Measurements from ENCODE around the gene SEMA3B. TPM values are rescaled to one million over a fixed set of nuclear protein-coding genes. Genes with fewer than 3 reads are reported as not detected.

Gene SEMA3B
- total RNA-seq, 1 experiment from 2014 or later, result 6.4 TPM

GRCh38 chr3:50255251-50255615, 13.7 kb upstream of the SEMA3B start:
- Histone ChIP-seq H3K27me3 (ENCODE audit: insufficient read depth, low read length) (no peaks in the 10 kb centered on the region), H3K14ac (ENCODE audit: insufficient read depth, low read length) (no peak overlapping the region), H3K18ac (ENCODE audit: insufficient read length, low read depth, low read length) (no peak overlapping the region), H4K5ac (ENCODE audit: insufficient read length, low read depth, low read length) (no peak overlapping the region), H4K8ac (replicated peaks; ENCODE audit: insufficient read length, low read depth, low read length) (no peak overlapping the region), H3K56ac (ENCODE audit: insufficient read length, low read depth, low read length) (no peak overlapping the region), H4K20me1 (ENCODE audit: control insufficient read depth, insufficient read depth, insufficient read length) (peaks cover 2% of the 10 kb centered on the region), H3K9ac (ENCODE audit: extremely low read depth, insufficient read length, low read length) (no peak overlapping the region), H2AK5ac (ENCODE audit: insufficient read length, low read length) (no peak overlapping the region), H3K23me2 (ENCODE audit: insufficient read length, low read depth, low read length, poor library complexity, severe bottlenecking) (no peaks in the 10 kb centered on the region), H3K4me2 (ENCODE audit: insufficient read depth, insufficient read length, low read length) (no peak overlapping the region), H4K91ac (ENCODE audit: insufficient read length, low read depth, low read length) (no peak overlapping the region), H2BK12ac (ENCODE audit: insufficient read length, low read depth, low read length) (no peak overlapping the region), H3K79me2 (ENCODE audit: insufficient read depth, low read length) (peaks cover 3% of the 10 kb centered on the region; the same call in 1 of the 2 replicates), H3K4me1 (ENCODE audit: insufficient read depth, low read length) (no peaks in the 10 kb centered on the region), H3K79me1 (ENCODE audit: insufficient read depth, low read depth, low read length, poor library complexity, severe bottlenecking) (peaks cover 3% of the 10 kb centered on the region), H2BK5ac (ENCODE audit: insufficient read length, low read length) (no peak overlapping the region), H3K23ac (ENCODE audit: insufficient read length, low read depth, low read length) (no peak overlapping the region), H2AFZ (ENCODE audit: low read length) (no peak overlapping the region), H3K4ac (ENCODE audit: low read depth, low read length) (no peak overlapping the region), H3K9me3 (ENCODE audit: control insufficient read depth, low read depth, low read length) (no peaks in the 10 kb centered on the region), H2BK20ac (ENCODE audit: low read depth, low read length, poor library complexity, severe bottlenecking) (no peak overlapping the region), H3T11ph (ENCODE audit: low read length) (no peak overlapping the region), H3K27ac (ENCODE audit: insufficient read length, low read depth, low read length) (no peak overlapping the region), H2BK15ac (ENCODE audit: low read depth, low read length) (no peak overlapping the region), H2BK120ac (ENCODE audit: low read depth, low read length, poor library complexity, severe bottlenecking) (no peak overlapping the region)
- Mint-ChIP-seq H3K9me3 (no peaks in the 10 kb centered on the region), H3K27ac (no peak overlapping the region), H3K36me3 (ENCODE audit: insufficient read depth in 1 of 3, low read depth in 3 of 3) (peaks cover 19 to 55% (median 53%) of the 10 kb centered on the region in 3 experiments; a peak in 6 of 7 replicates), H3K4me1 (peaks cover 10 to 23% of the 10 kb centered on the region in 2 experiments; a peak in 3 of 4 replicates), H3K4me3 (no peak overlapping the region), H3K27me3 (ENCODE audit: low read depth) (no peaks in the 10 kb centered on the region)
- DNase-seq, result no peak
- no CpG with 5 or more reads among the region's 9 CpGs for WGBS (ENCODE audit: extremely low coverage, insufficient read length, low lambda C conversion rate)
- TF ChIP-seq CTCF (conservative IDR thresholded peaks at IDR 0.05), result no peak
